HepG2 (cell line): ENCODE measurements around the gene C3orf22. TPM values are rescaled to one million over a fixed set of nuclear protein-coding genes. Genes with fewer than 3 reads are reported as not detected.

Experiments used
- ARHGAP35 ChIP-seq: sonication (generic); formaldehyde crosslinking; IDR thresholded peaks from 2 replicates; pipeline ENCODE4 v1.9.0; 2022; ENCODE audit warnings: mild to moderate bottlenecking, inconsistent platforms, moderate library complexity, missing genetic modification reagents, borderline replicate concordance
- ASH2L ChIP-seq: fragments of 300-600, 200-600 bp; sonication (generic); IDR thresholded peaks from 2 replicates; pipeline ENCODE4 v1.7.0; 2017; ENCODE audit warnings: low read depth, mild to moderate bottlenecking, moderate library complexity, mixed read lengths, low read length; ENCODE audit not compliant: insufficient read length
- BORCS8-MEF2B ChIP-seq: sonication (generic); formaldehyde crosslinking; IDR thresholded peaks from 2 replicates; pipeline ENCODE4 v1.8.0; 2022; ENCODE audit warnings: mild to moderate bottlenecking, missing genetic modification reagents
- BRD4 ChIP-seq: sonication (generic); formaldehyde crosslinking; IDR thresholded peaks from 2 replicates; pipeline ENCODE4 v1.4.0; 2020; ENCODE audit warnings: missing genetic modification reagents
- DNMT3B ChIP-seq: conservative IDR thresholded peaks from 2 replicates; pipeline ENCODE4 v1.6.1; 2016; ENCODE audit warnings: missing biosample characterization, control low read depth
- ELF4 ChIP-seq: sonication (generic); formaldehyde crosslinking; IDR thresholded peaks from 2 replicates; pipeline ENCODE4 v1.5.0; 2020; ENCODE audit warnings: missing genetic modification reagents, mild to moderate bottlenecking, moderate library complexity, borderline replicate concordance
- GPN1 ChIP-seq: sonication (generic); formaldehyde crosslinking; IDR thresholded peaks from 2 replicates; pipeline ENCODE4 v1.5.1; 2020; ENCODE audit warnings: missing genetic modification reagents, borderline replicate concordance
- HDAC6 ChIP-seq: fragments of 200-600 bp; sonication (generic); IDR thresholded peaks from 2 replicates; pipeline ENCODE4 v1.7.0; 2017; ENCODE audit warnings: mild to moderate bottlenecking, antibody characterized with exemption, low read length, low read depth
- KDM5A ChIP-seq: fragments of 200-600 bp; sonication (generic); IDR thresholded peaks from 2 replicates; pipeline ENCODE4 v1.7.0; 2018; ENCODE audit warnings: antibody characterized with exemption, mild to moderate bottlenecking, low read length, borderline replicate concordance
- MYNN ChIP-seq: sonication (generic); formaldehyde crosslinking; IDR thresholded peaks from 2 replicates; pipeline ENCODE4 v1.4.0; 2020; ENCODE audit warnings: mild to moderate bottlenecking, low read depth, missing genetic modification reagents
- RBM39 ChIP-seq: fragments of 200-400 bp; formaldehyde crosslinking; IDR thresholded peaks from one replicate; pipeline ENCODE4 v1.6.1; 2018; ENCODE audit warnings: antibody characterized with exemption, mild to moderate bottlenecking, low read depth, low read length; ENCODE audit not compliant: poor library complexity, severe bottlenecking
- RORA ChIP-seq: sonication (generic); formaldehyde crosslinking; IDR thresholded peaks from 2 replicates; pipeline ENCODE4 v1.5.0; 2020; ENCODE audit warnings: mild to moderate bottlenecking, missing genetic modification reagents, moderate library complexity
- TEAD2 ChIP-seq: sonication (generic); formaldehyde crosslinking; IDR thresholded peaks from 2 replicates; pipeline ENCODE4 v1.9.0; 2021; ENCODE audit warnings: missing genetic modification reagents
- ZFP36L1 ChIP-seq: sonication (generic); formaldehyde crosslinking; IDR thresholded peaks from 2 replicates; pipeline ENCODE4 v1.8.0; 2022; ENCODE audit warnings: mild to moderate bottlenecking, missing genetic modification reagents, moderate library complexity
- ZNF317 ChIP-seq: sonication (generic); formaldehyde crosslinking; IDR thresholded peaks from 2 replicates; pipeline ENCODE4 v1.5.0; 2020; ENCODE audit warnings: mild to moderate bottlenecking, missing genetic modification reagents
- ZNF335 ChIP-seq: sonication (generic); formaldehyde crosslinking; IDR thresholded peaks from 2 replicates; pipeline ENCODE4 v1.4.0; 2020; ENCODE audit warnings: missing genetic modification reagents
- ZNF672 ChIP-seq: sonication (generic); formaldehyde crosslinking; IDR thresholded peaks from 2 replicates; pipeline ENCODE4 v1.8.1; 2022; ENCODE audit warnings: missing genetic modification reagents
- polyA plus RNA-seq, 8 experiments: library from polyadenylated mRNA; depleted of rRNA in 3 of 8; stranded (reverse) in 7 of 8; unstranded in 1 of 8; fragments of >200 nt; fragmentation: Illumina TruSeq in 4 of 8; extraction: Trizol in 4 of 8; gene quantifications; 2 replicates each; pipeline versions ENCODE4 v1.2.1 to v1.2.3, GENCODE V29; 2011 to 2016; ENCODE audit warnings: low read depth in 4 of 8, missing spikeins in 1 of 8, mixed read lengths in 1 of 8; ENCODE audit not compliant: insufficient read depth in 1 of 8
- total RNA-seq, 5 experiments: library from RNA; depleted of rRNA; stranded (reverse); fragments of >200 nt; fragmentation: Illumina TruSeq; extraction: Trizol; gene quantifications; 2 replicates each; pipeline ENCODE4 v1.2.3, GENCODE V29; 2016; ENCODE audit warnings: low read depth in 1 of 5
- TF ChIP-seq, protein P1 (sequence below): IDR thresholded peaks from 2 replicates; pipeline ENCODE4 v1.4.0; 2020; ENCODE audit warnings: mild to moderate bottlenecking, missing genetic modification reagents
- TF ChIP-seq, protein P2 (sequence below): sonication (generic); formaldehyde crosslinking; IDR thresholded peaks from 2 replicates; pipeline ENCODE4 v1.5.0; 2020; ENCODE audit warnings: missing genetic modification reagents
- TF ChIP-seq, protein P3 (sequence below): sonication (generic); formaldehyde crosslinking; IDR thresholded peaks from 2 replicates; pipeline ENCODE4 v1.5.0; 2020; ENCODE audit warnings: mild to moderate bottlenecking, missing genetic modification reagents, moderate library complexity
- TF ChIP-seq, protein P4 (sequence below): sonication (generic); formaldehyde crosslinking; IDR thresholded peaks from 2 replicates; pipeline ENCODE4 v1.4.0; 2020; ENCODE audit warnings: low read depth, missing genetic modification reagents

The C3orf22 gene
- total and polyA plus RNA-seq, 2 of the 13 experiments (the other 11 are each of a cell fraction or from before 2014, with no cell fraction given), result not detected

DNA sequence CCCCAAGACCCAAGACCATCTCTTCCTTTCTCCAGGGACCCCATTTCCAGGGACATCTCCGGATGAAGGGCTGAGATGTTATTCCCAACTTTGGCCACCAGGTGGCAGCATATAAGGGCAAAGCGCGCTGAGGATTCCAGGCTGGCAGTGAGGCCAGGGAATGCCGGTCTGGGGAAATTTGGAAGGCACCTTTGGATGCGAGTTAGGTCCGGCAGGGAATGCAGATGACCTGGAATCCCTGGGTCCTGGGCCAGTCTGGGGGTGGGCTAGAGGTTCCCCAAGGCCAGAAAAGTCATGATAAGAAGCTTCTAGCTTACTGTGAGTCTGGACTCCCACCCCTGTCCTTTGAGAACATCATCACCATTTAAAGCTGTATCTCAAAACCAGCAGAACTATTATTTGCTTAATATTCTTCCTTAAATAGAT is 36.4 kb downstream of the C3orf22 start (continued):
- TF ChIP-seq, protein P1, sequence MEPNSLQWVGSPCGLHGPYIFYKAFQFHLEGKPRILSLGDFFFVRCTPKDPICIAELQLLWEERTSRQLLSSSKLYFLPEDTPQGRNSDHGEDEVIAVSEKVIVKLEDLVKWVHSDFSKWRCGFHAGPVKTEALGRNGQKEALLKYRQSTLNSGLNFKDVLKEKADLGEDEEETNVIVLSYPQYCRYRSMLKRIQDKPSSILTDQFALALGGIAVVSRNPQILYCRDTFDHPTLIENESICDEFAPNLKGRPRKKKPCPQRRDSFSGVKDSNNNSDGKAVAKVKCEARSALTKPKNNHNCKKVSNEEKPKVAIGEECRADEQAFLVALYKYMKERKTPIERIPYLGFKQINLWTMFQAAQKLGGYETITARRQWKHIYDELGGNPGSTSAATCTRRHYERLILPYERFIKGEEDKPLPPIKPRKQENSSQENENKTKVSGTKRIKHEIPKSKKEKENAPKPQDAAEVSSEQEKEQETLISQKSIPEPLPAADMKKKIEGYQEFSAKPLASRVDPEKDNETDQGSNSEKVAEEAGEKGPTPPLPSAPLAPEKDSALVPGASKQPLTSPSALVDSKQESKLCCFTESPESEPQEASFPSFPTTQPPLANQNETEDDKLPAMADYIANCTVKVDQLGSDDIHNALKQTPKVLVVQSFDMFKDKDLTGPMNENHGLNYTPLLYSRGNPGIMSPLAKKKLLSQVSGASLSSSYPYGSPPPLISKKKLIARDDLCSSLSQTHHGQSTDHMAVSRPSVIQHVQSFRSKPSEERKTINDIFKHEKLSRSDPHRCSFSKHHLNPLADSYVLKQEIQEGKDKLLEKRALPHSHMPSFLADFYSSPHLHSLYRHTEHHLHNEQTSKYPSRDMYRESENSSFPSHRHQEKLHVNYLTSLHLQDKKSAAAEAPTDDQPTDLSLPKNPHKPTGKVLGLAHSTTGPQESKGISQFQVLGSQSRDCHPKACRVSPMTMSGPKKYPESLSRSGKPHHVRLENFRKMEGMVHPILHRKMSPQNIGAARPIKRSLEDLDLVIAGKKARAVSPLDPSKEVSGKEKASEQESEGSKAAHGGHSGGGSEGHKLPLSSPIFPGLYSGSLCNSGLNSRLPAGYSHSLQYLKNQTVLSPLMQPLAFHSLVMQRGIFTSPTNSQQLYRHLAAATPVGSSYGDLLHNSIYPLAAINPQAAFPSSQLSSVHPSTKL (CRISPR knock-in tag), result no peak
- TF ChIP-seq ZNF335 (CRISPR knock-in tag) (no peak), BRD4 (CRISPR knock-in tag) (no peak), ZFP36L1 (peak; percentile 9; the same call in 1 of the 2 replicates), ASH2L (no peak), RORA (CRISPR knock-in tag) (no peak), ARHGAP35 (CRISPR knock-in tag) (no peak), HDAC6 (no peak), TEAD2 (no peak), RBM39 (no peak), BORCS8-MEF2B (CRISPR knock-in tag) (0 out of 2 replicates have a peak, but pooled peaks have one; percentile 25), KDM5A (no peak), GPN1 (CRISPR knock-in tag) (no peak), ZNF672 (CRISPR knock-in tag) (no peak), ELF4 (no peak), ZNF317 (CRISPR knock-in tag) (no peak), DNMT3B (CRISPR knock-in tag) (no peak), MYNN (CRISPR knock-in tag) (no peak)
- TF ChIP-seq, protein P2, sequence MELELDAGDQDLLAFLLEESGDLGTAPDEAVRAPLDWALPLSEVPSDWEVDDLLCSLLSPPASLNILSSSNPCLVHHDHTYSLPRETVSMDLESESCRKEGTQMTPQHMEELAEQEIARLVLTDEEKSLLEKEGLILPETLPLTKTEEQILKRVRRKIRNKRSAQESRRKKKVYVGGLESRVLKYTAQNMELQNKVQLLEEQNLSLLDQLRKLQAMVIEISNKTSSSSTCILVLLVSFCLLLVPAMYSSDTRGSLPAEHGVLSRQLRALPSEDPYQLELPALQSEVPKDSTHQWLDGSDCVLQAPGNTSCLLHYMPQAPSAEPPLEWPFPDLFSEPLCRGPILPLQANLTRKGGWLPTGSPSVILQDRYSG (CRISPR knock-in tag), result no peak
- TF ChIP-seq, protein P3, sequence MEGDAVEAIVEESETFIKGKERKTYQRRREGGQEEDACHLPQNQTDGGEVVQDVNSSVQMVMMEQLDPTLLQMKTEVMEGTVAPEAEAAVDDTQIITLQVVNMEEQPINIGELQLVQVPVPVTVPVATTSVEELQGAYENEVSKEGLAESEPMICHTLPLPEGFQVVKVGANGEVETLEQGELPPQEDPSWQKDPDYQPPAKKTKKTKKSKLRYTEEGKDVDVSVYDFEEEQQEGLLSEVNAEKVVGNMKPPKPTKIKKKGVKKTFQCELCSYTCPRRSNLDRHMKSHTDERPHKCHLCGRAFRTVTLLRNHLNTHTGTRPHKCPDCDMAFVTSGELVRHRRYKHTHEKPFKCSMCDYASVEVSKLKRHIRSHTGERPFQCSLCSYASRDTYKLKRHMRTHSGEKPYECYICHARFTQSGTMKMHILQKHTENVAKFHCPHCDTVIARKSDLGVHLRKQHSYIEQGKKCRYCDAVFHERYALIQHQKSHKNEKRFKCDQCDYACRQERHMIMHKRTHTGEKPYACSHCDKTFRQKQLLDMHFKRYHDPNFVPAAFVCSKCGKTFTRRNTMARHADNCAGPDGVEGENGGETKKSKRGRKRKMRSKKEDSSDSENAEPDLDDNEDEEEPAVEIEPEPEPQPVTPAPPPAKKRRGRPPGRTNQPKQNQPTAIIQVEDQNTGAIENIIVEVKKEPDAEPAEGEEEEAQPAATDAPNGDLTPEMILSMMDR (CRISPR knock-in tag), result peak; percentile 93
- TF ChIP-seq, protein P4, sequence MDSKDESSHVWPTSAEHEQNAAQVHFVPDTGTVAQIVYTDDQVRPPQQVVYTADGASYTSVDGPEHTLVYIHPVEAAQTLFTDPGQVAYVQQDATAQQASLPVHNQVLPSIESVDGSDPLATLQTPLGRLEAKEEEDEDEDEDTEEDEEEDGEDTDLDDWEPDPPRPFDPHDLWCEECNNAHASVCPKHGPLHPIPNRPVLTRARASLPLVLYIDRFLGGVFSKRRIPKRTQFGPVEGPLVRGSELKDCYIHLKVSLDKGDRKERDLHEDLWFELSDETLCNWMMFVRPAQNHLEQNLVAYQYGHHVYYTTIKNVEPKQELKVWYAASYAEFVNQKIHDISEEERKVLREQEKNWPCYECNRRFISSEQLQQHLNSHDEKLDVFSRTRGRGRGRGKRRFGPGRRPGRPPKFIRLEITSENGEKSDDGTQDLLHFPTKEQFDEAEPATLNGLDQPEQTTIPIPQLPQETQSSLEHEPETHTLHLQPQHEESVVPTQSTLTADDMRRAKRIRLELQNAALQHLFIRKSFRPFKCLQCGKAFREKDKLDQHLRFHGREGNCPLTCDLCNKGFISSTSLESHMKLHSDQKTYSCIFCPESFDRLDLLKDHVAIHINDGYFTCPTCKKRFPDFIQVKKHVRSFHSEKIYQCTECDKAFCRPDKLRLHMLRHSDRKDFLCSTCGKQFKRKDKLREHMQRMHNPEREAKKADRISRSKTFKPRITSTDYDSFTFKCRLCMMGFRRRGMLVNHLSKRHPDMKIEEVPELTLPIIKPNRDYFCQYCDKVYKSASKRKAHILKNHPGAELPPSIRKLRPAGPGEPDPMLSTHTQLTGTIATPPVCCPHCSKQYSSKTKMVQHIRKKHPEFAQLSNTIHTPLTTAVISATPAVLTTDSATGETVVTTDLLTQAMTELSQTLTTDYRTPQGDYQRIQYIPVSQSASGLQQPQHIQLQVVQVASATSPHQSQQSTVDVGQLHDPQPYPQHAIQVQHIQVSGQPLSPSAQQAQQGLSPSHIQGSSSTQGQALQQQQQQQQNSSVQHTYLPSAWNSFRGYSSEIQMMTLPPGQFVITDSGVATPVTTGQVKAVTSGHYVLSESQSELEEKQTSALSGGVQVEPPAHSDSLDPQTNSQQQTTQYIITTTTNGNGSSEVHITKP (CRISPR knock-in tag), result no peak
